GM12878 (cell line): Measurements from ENCODE around the gene CRMP1. TPM values are rescaled to one million over a fixed set of nuclear protein-coding genes. Genes with fewer than 3 reads are reported as not detected.

Experiments
- ATAC-seq: fragments of 200-7000 bp; cut with Tn5 transposase; 3 replicates; pipeline ENCODE4 v1.9.1; 2020; ENCODE audit warnings: mild to moderate bottlenecking, moderate library complexity
- BruUV-seq: library from RNA; stranded (reverse); fragments of 400-500 nt; replicated peaks from 2 replicates; lab custom pipeline; 2021; lab: Mats Ljungman, UMichigan
- CTCF ChIA-PET: fragments of 300-600 bp; sonication (Branson Sonifier 250); formaldehyde crosslinking; extraction: SDS; loops from one replicate; lab custom pipeline; 2021; ENCODE audit warnings: inconsistent platforms; lab: Yijun Ruan, JAX
- POLR2A ChIA-PET: fragments of 350-600 bp; formaldehyde crosslinking; extraction: SDS; loops from one replicate; lab custom pipeline; 2021; ENCODE audit warnings: inconsistent platforms; lab: Charles Lee
- RAD21 ChIA-PET: fragments of 300-600 bp; sonication (Branson Sonifier 250); formaldehyde crosslinking; loops from one replicate; lab custom pipeline; 2023; ENCODE audit warnings: antibody characterized with exemption; ENCODE audit not compliant: unreplicated experiment; lab: Charles Lee
- SMC1A ChIA-PET: fragments of 300-600 bp; sonication (Branson Sonifier 250); formaldehyde crosslinking; loops from one replicate; lab custom pipeline; 2023; ENCODE audit not compliant: unreplicated experiment, uncharacterized antibody; lab: Charles Lee
- DNase-seq: peaks from one replicate; pipeline ENCODE4 v3.0.0-alpha.2; 2011; ENCODE audit warnings: low read depth, low spot score
- FAIRE-seq: peaks from 3 replicates; lab custom pipeline; 2011; peaks lifted over from hg19 to GRCh38; lab: Jason Lieb, UNC
- H2AFZ ChIP-seq: 2 replicates; pipeline ENCODE4 v1.6.0; 2011; ENCODE audit warnings: low read depth, low read length, control low read depth; ENCODE audit not compliant: control insufficient read depth
- H3K27ac ChIP-seq: 2 replicates; pipeline ENCODE4 v1.5.1; 2011; ENCODE audit warnings: control low read depth; ENCODE audit not compliant: control insufficient read depth, insufficient read depth
- H3K27me3 ChIP-seq, 2 experiments: replicated peaks in 1 of 2; 2 replicates each; pipeline versions ENCODE4 v1.6.0 to v1.6.1; 2011; ENCODE audit warnings: low read length in 1 of 2; ENCODE audit not compliant: control insufficient read depth in 2 of 2, insufficient read depth in 2 of 2
- H3K36me3 ChIP-seq, 2 experiments: 2 replicates each; pipeline ENCODE4 v1.5.1; 2011; ENCODE audit warnings: low read length in 1 of 2; ENCODE audit not compliant: control insufficient read depth in 2 of 2, insufficient read depth in 2 of 2
- H3K4me1 ChIP-seq: 2 replicates; pipeline ENCODE4 v1.6.1; 2011; ENCODE audit warnings: mild to moderate bottlenecking, low read length, moderate library complexity, mixed read lengths; ENCODE audit not compliant: control insufficient read depth, insufficient read depth
- H3K4me2 ChIP-seq: 2 replicates; pipeline ENCODE4 v1.6.0; 2011; ENCODE audit warnings: control low read depth; ENCODE audit not compliant: control insufficient read depth, insufficient read depth
- H3K4me3 ChIP-seq: fragments of 200-600 bp; sonication (generic); 2 replicates; pipeline ENCODE4 v1.5.1; 2016
- H3K79me2 ChIP-seq: 2 replicates; pipeline ENCODE4 v1.6.0; 2011; ENCODE audit warnings: low read length; ENCODE audit not compliant: control insufficient read depth, insufficient read depth
- H3K9ac ChIP-seq: 2 replicates; pipeline ENCODE4 v1.8.0; 2011; ENCODE audit warnings: low read length, control low read depth, mixed read lengths; ENCODE audit not compliant: control insufficient read depth, insufficient read depth
- H3K9me3 ChIP-seq: replicated peaks from 3 replicates; pipeline ENCODE4 v1.5.1; 2011; ENCODE audit warnings: mild to moderate bottlenecking, low read length; ENCODE audit not compliant: control insufficient read depth, insufficient read depth
- H4K20me1 ChIP-seq: 2 replicates; pipeline ENCODE4 v1.6.0; 2011; ENCODE audit not compliant: control insufficient read depth, insufficient read depth
- CBX3 ChIP-seq: fragments of 200-600 bp; sonication (generic); IDR thresholded peaks from 2 replicates; pipeline ENCODE4 v1.6.1; 2016; ENCODE audit warnings: low read depth, borderline replicate concordance
- CHD4 ChIP-seq: fragments of 200-600 bp; sonication (generic); IDR thresholded peaks from 2 replicates; pipeline ENCODE4 v1.6.1; 2016; ENCODE audit warnings: mild to moderate bottlenecking
- E2F8 ChIP-seq: fragments of 450-650 bp; IDR thresholded peaks from 2 replicates; pipeline ENCODE4 v1.6.1; 2018; ENCODE audit warnings: mild to moderate bottlenecking, low read depth, moderate library complexity; ENCODE audit not compliant: partially characterized antibody
- E4F1 ChIP-seq: fragments of 450-650 bp; IDR thresholded peaks from 2 replicates; pipeline ENCODE4 v1.6.1; 2018; ENCODE audit warnings: borderline replicate concordance, mild to moderate bottlenecking; ENCODE audit not compliant: partially characterized antibody
- MXI1 ChIP-seq: fragments of 150-350 bp; IDR thresholded peaks from 2 replicates; pipeline ENCODE4 v1.6.1; 2011; ENCODE audit warnings: low read depth, mild to moderate bottlenecking, inconsistent platforms, low read length, improper control_type of control experiment
- NFIC ChIP-seq: IDR thresholded peaks from 2 replicates; pipeline ENCODE4 v1.6.1; 2012; ENCODE audit warnings: low read depth, mild to moderate bottlenecking, inconsistent platforms, low read length, moderate library complexity
- NR2F1 ChIP-seq: fragments of 450-650 bp; conservative IDR thresholded peaks from 2 replicates; pipeline ENCODE4 v1.6.1; 2017; ENCODE audit warnings: mild to moderate bottlenecking
- NRF1 ChIP-seq: conservative IDR thresholded peaks from 2 replicates; pipeline ENCODE4 v1.6.1; 2011; ENCODE audit warnings: mild to moderate bottlenecking, low read depth, low read length, improper control_type of control experiment
- PAX5 ChIP-seq: IDR thresholded peaks from 2 replicates; pipeline ENCODE4 v1.6.1; 2011; ENCODE audit warnings: low read depth, low read length, borderline replicate concordance
- STAT3 ChIP-seq: IDR thresholded peaks from 2 replicates; pipeline ENCODE4 v1.6.1; 2011; ENCODE audit warnings: low read depth, low read length, improper control_type of control experiment
- TAF1 ChIP-seq: IDR thresholded peaks from 2 replicates; pipeline ENCODE4 v1.6.1; 2011; ENCODE audit warnings: mild to moderate bottlenecking, low read depth, low read length, borderline replicate concordance
- TBL1XR1 ChIP-seq: IDR thresholded peaks from 2 replicates; pipeline ENCODE4 v1.6.1; 2012; ENCODE audit warnings: low read depth, low read length, improper control_type of control experiment
- YBX1 ChIP-seq: fragments of 450-650 bp; IDR thresholded peaks from 2 replicates; pipeline ENCODE4 v1.6.1; 2016; ENCODE audit warnings: antibody characterized with exemption
- YY1 ChIP-seq: IDR thresholded peaks from 2 replicates; pipeline ENCODE4 v1.6.1; 2011; ENCODE audit warnings: low read depth, mild to moderate bottlenecking, low read length
- ZBTB40 ChIP-seq: fragments of 450-650 bp; IDR thresholded peaks from 2 replicates; pipeline ENCODE4 v1.6.1; 2016; ENCODE audit warnings: mild to moderate bottlenecking, moderate library complexity, borderline replicate concordance
- ZNF622 ChIP-seq: fragments of 450-650 bp; IDR thresholded peaks from 2 replicates; pipeline ENCODE4 v1.6.1; 2017; ENCODE audit warnings: mild to moderate bottlenecking, inconsistent platforms
- ZZZ3 ChIP-seq: IDR thresholded peaks from 2 replicates; pipeline ENCODE4 v1.6.1; 2011; ENCODE audit warnings: low read depth; ENCODE audit not compliant: control insufficient read depth, insufficient read length
- WGBS: methylation state at CpG from one replicate; pipeline ENCODE4 v1.1.6; 2016; ENCODE audit warnings: low lambda C conversion rate; ENCODE audit not compliant: insufficient replicate concordance, insufficient coverage; ENCODE audit errors: missing lambda C conversion rate; 5-methylcytosine and 5-hydroxymethylcytosine counted together
- in situ Hi-C: fragments of 300-500 bp; cut with MboI; formaldehyde crosslinking; loops from 9 replicates; pipeline ENCODE4 v1.14.3; 2018; ENCODE audit warnings: mixed read lengths
- intact Hi-C: fragments of 100-400 bp; cut with micrococcal nuclease; formaldehyde crosslinking; loops from one replicate; pipeline ENCODE4 v1.14.2; 2022; ENCODE audit not compliant: unreplicated experiment
- polyA plus RNA-seq, 11 experiments: library from polyadenylated mRNA; depleted of rRNA in 4 of 11; unstranded in 6 of 11; stranded (reverse) in 5 of 11; fragments of >200 nt; fragmentation: Nextera tagmentation in 4 of 11; fragmentation: Illumina TruSeq in 1 of 11; extraction: Ambion mirVana in 4 of 11; extraction: Trizol in 1 of 11; gene quantifications; 1 replicate in 1 of 11; 2 replicates in 10 of 11; pipeline versions ENCODE4 v1.2.1 to v1.2.3, GENCODE V29; 2011 to 2016; ENCODE audit warnings: inconsistent platforms in 2 of 11, missing spikeins in 2 of 11, low read depth in 1 of 11
- total RNA-seq, 4 experiments: library from RNA; depleted of rRNA in 3 of 4; stranded (reverse); fragments of >200 nt in 3 of 4; fragmentation: Illumina TruSeq in 1 of 4; extraction: Trizol in 1 of 4; gene quantifications; 2 replicates each; pipeline versions ENCODE4 v1.2.1 to v1.2.3, GENCODE V29; 2013 to 2021

Gene CRMP1
- total and polyA plus RNA-seq, 10 of the 15 experiments (the other 5 are each of a cell fraction or from before 2014, with no cell fraction given): 0.03 to 1.4 (median 0.12) TPM; not detected in 2

- Histone ChIP-seq H3K9me3 (no peaks in the 10 kb centered on the region; the same call in 2 of the 3 replicates), H3K9ac (no peak overlapping the region), H3K36me3 (peaks cover 0 to 3% of the 10 kb centered on the region in 2 experiments; a peak in 2 of 4 replicates), H3K4me2 (no peak overlapping the region), H2AFZ (no peak overlapping the region), H3K79me2 (no peaks in the 10 kb centered on the region), H3K4me3 (no peak overlapping the region), H3K27me3 (no peaks in the 10 kb centered on the region), H3K4me1 (no peaks in the 10 kb centered on the region), H4K20me1 (no peaks in the 10 kb centered on the region), H3K27ac (no peak overlapping the region)
- in situ Hi-C loops (loop anchor here (10.0 kb wide), 3 partner anchors 410 to 1330 kb away; no protein-coding TSS in a partner anchor), intact Hi-C loops (no loop called here)
- DNase-seq: no peak
- ChIA-PET CTCF (no interaction called here), SMC1A (no interaction called here), POLR2A (no interaction called here), RAD21 (no interaction called here)
- FAIRE-seq: no peak
- 14% methylated on average over 6 of the region's 6 CpGs for WGBS
- BruUV-seq: no TSS peak
- ATAC-seq: no peak
- TF ChIP-seq YBX1: no peak
- no peak for TF ChIP-seq TAF1
- TF ChIP-seq YY1: no peak
- no peak for TF ChIP-seq NFIC
- TF ChIP-seq ZNF622: no peak
- no peak for TF ChIP-seq CHD4
- no peak for TF ChIP-seq NRF1
- no peak for TF ChIP-seq ZZZ3
- no peak for TF ChIP-seq NR2F1
- no peak for TF ChIP-seq E4F1
- no peak for TF ChIP-seq PAX5
- TF ChIP-seq E2F8: no peak
- no peak for TF ChIP-seq STAT3
- no peak for TF ChIP-seq ZBTB40
- no peak for TF ChIP-seq MXI1
- TF ChIP-seq TBL1XR1: no peak
- no peak for TF ChIP-seq CBX3
Measured at GRCh38 chr4:5814421-5814820, 78.5 kb downstream of the CRMP1 start.
